Activated T-helper 17 cell treated with anti-CD3 and anti-CD28 coated beads, Interleukin-2, amount 50 U/mL, for 72 hours (primary cell): ENCODE results near the gene ALS2. TPM values are rescaled to one million over a fixed set of nuclear protein-coding genes. Genes with fewer than 3 reads are reported as not detected.
A peak's percentile ranks its signal among the peaks of the same experiment; 100 is the strongest.
"Not testable (repeated sequence)": the region's sequence is repeated elsewhere in the genome, so short reads cannot be mapped to it uniquely, and the experiment has no call there.

Experiments
- ATAC-seq: fragments of 150-1000 bp; cut with Tn5 transposase; replicated peaks from 2 replicates; pipeline ENCODE4 v1.10.0; 2021; ENCODE audit warnings: mild to moderate bottlenecking, moderate library complexity
- H3K27ac Mint-ChIP-seq: one replicate; pipeline ENCODE4 v1.8.0; 2022; ENCODE audit warnings: mixed read lengths
- H3K27me3 Mint-ChIP-seq: one replicate; pipeline ENCODE4 v1.8.0; 2022; ENCODE audit warnings: mixed read lengths
- H3K36me3 Mint-ChIP-seq: one replicate; pipeline ENCODE4 v1.8.0; 2022; ENCODE audit warnings: low read depth, mild to moderate bottlenecking, mixed read lengths
- H3K4me1 Mint-ChIP-seq: one replicate; pipeline ENCODE4 v1.8.0; 2022; ENCODE audit warnings: mixed read lengths
- H3K4me3 Mint-ChIP-seq: one replicate; pipeline ENCODE4 v1.8.0; 2022; ENCODE audit warnings: mild to moderate bottlenecking, mixed read lengths
- H3K9me3 Mint-ChIP-seq: one replicate; pipeline ENCODE4 v1.8.0; 2022; ENCODE audit warnings: mixed read lengths
- total RNA-seq, 2 donors: library from RNA; stranded (reverse); gene quantifications; one replicate each; pipeline ENCODE4 v1.2.3, GENCODE V29; 2022

ALS2 gene
- total RNA-seq, 2 donors from 2014 or later = 6.3 to 8.9 TPM

- H3K4me3 Mint-ChIP-seq, H3K27ac Mint-ChIP-seq, ATAC-seq, H3K36me3 Mint-ChIP-seq, H3K9me3 Mint-ChIP-seq, H3K4me1 Mint-ChIP-seq: not testable (repeated sequence)
- peaks cover 28% of the 10 kb centered on the region for H3K27me3 Mint-ChIP-seq
These were observed 18.2 kb upstream of the ALS2 start for GRCh38 chr2:201798914-201799285.

GRCh38 chr2:201798252-201798913 lies 17.6 kb upstream of the ALS2 start:
- Mint-ChIP-seq H3K4me1 (no peaks in the 10 kb centered on the region), H3K36me3 (no peaks in the 10 kb centered on the region), H3K4me3 (no peak overlapping the region), H3K9me3 (no peaks in the 10 kb centered on the region), H3K27ac (no peak overlapping the region), H3K27me3 (peaks cover 28% of the 10 kb centered on the region)
- ATAC-seq = no peak

- Mint-ChIP-seq H3K9me3 (no peaks in the 10 kb centered on the region), H3K27ac (no peak overlapping the region), H3K36me3 (no peaks in the 10 kb centered on the region), H3K27me3 (peaks cover 22% of the 10 kb centered on the region), H3K4me3 (no peak overlapping the region), H3K4me1 (no peaks in the 10 kb centered on the region)
- no peak for ATAC-seq
These were observed 16.6 kb upstream of the ALS2 start for GRCh38 chr2:201797175-201797840.

- peaks cover 20% of the 10 kb centered on the region for H3K27me3 Mint-ChIP-seq
- H3K9me3 Mint-ChIP-seq = no peaks in the 10 kb centered on the region
- ATAC-seq = no peak
- no peak overlapping the region for H3K4me3 Mint-ChIP-seq
- H3K36me3 Mint-ChIP-seq = no peaks in the 10 kb centered on the region
- H3K4me1 Mint-ChIP-seq = no peaks in the 10 kb centered on the region
- no peak overlapping the region for H3K27ac Mint-ChIP-seq
These were observed 15.7 kb upstream of the ALS2 start for GRCh38 chr2:201796478-201796865.

- no peak for ATAC-seq
- no peaks in the 10 kb centered on the region for H3K36me3 Mint-ChIP-seq
- no peak overlapping the region for H3K27ac Mint-ChIP-seq
- no peaks in the 10 kb centered on the region for H3K9me3 Mint-ChIP-seq
- no peak overlapping the region for H3K4me3 Mint-ChIP-seq
- H3K27me3 Mint-ChIP-seq = peaks cover 15% of the 10 kb centered on the region
- no peaks in the 10 kb centered on the region for H3K4me1 Mint-ChIP-seq
These were observed 15.1 kb upstream of the ALS2 start for GRCh38 chr2:201795607-201796477.

- Mint-ChIP-seq H3K27me3 (peaks cover 12% of the 10 kb centered on the region), H3K4me3 (no peak overlapping the region), H3K4me1 (no peaks in the 10 kb centered on the region), H3K36me3 (no peaks in the 10 kb centered on the region), H3K9me3 (no peaks in the 10 kb centered on the region), H3K27ac (no peak overlapping the region)
- no peak for ATAC-seq
These were observed 13.6 kb upstream of the ALS2 start for GRCh38 chr2:201794294-201794693.

GRCh38 chr2:201793631-201794030 lies 12.9 kb upstream of the ALS2 start:
- no peak overlapping the region for H3K27ac Mint-ChIP-seq
- no peak for ATAC-seq
- H3K36me3 Mint-ChIP-seq = no peaks in the 10 kb centered on the region
- peaks cover 12% of the 10 kb centered on the region for H3K27me3 Mint-ChIP-seq
- H3K4me1 Mint-ChIP-seq = no peaks in the 10 kb centered on the region
- no peaks in the 10 kb centered on the region for H3K9me3 Mint-ChIP-seq
- no peak overlapping the region for H3K4me3 Mint-ChIP-seq

- H3K27ac Mint-ChIP-seq = no peak overlapping the region
- no peaks in the 10 kb centered on the region for H3K9me3 Mint-ChIP-seq
- H3K36me3 Mint-ChIP-seq = no peaks in the 10 kb centered on the region
- no peaks in the 10 kb centered on the region for H3K4me1 Mint-ChIP-seq
- no peak overlapping the region for H3K4me3 Mint-ChIP-seq
- H3K27me3 Mint-ChIP-seq = peaks cover 6% of the 10 kb centered on the region
- ATAC-seq = no peak
These were observed 10.3 kb upstream of the ALS2 start for GRCh38 chr2:201790989-201791388.

- Mint-ChIP-seq H3K4me3 (no peak overlapping the region), H3K27me3 (peaks cover 3% of the 10 kb centered on the region), H3K9me3 (no peaks in the 10 kb centered on the region), H3K4me1 (no peaks in the 10 kb centered on the region), H3K27ac (no peak overlapping the region), H3K36me3 (no peaks in the 10 kb centered on the region)
- no peak for ATAC-seq
These were observed 9.6 kb upstream of the ALS2 start for GRCh38 chr2:201790291-201790690.

GRCh38 chr2:201789395-201789794 lies 8.7 kb upstream of the ALS2 start:
- Mint-ChIP-seq H3K27me3 (peaks cover 3% of the 10 kb centered on the region), H3K36me3 (no peaks in the 10 kb centered on the region), H3K9me3 (no peaks in the 10 kb centered on the region), H3K4me1 (no peaks in the 10 kb centered on the region), H3K27ac (no peak overlapping the region), H3K4me3 (no peak overlapping the region)
- ATAC-seq = no peak

- Mint-ChIP-seq H3K4me1 (no peaks in the 10 kb centered on the region), H3K4me3 (no peak overlapping the region), H3K9me3 (no peaks in the 10 kb centered on the region), H3K27me3 (peaks cover 7% of the 10 kb centered on the region), H3K27ac (no peak overlapping the region), H3K36me3 (no peaks in the 10 kb centered on the region)
- ATAC-seq = no peak
These were observed 7.6 kb upstream of the ALS2 start for GRCh38 chr2:201788371-201788770.

- no peak for ATAC-seq
- Mint-ChIP-seq H3K4me1 (peaks cover 5% of the 10 kb centered on the region), H3K27me3 (peaks cover 5% of the 10 kb centered on the region), H3K27ac (no peak overlapping the region), H3K36me3 (no peaks in the 10 kb centered on the region), H3K9me3 (no peaks in the 10 kb centered on the region), H3K4me3 (no peak overlapping the region)
These were observed 5.7 kb upstream of the ALS2 start for GRCh38 chr2:201786471-201786870.

- no peaks in the 10 kb centered on the region for H3K36me3 Mint-ChIP-seq
- H3K9me3 Mint-ChIP-seq = no peaks in the 10 kb centered on the region
- no peak for ATAC-seq
- H3K27me3 Mint-ChIP-seq = peaks cover 5% of the 10 kb centered on the region
- no peak overlapping the region for H3K4me3 Mint-ChIP-seq
- peaks cover 7% of the 10 kb centered on the region for H3K4me1 Mint-ChIP-seq
- no peak overlapping the region for H3K27ac Mint-ChIP-seq
These were observed 4.4 kb upstream of the ALS2 start for GRCh38 chr2:201785135-201785534.

- H3K4me3 Mint-ChIP-seq = no peak overlapping the region
- H3K4me1 Mint-ChIP-seq = peaks cover 12% of the 10 kb centered on the region
- H3K27me3 Mint-ChIP-seq = peaks cover 5% of the 10 kb centered on the region
- H3K9me3 Mint-ChIP-seq = no peaks in the 10 kb centered on the region
- no peak overlapping the region for H3K27ac Mint-ChIP-seq
- H3K36me3 Mint-ChIP-seq = no peaks in the 10 kb centered on the region
- ATAC-seq = no peak
These were observed 3.8 kb upstream of the ALS2 start for GRCh38 chr2:201784563-201784962.

- peaks cover 12% of the 10 kb centered on the region for H3K4me1 Mint-ChIP-seq
- no peaks in the 10 kb centered on the region for H3K36me3 Mint-ChIP-seq
- H3K27me3 Mint-ChIP-seq = peaks cover 5% of the 10 kb centered on the region
- no peak for ATAC-seq
- H3K9me3 Mint-ChIP-seq = no peaks in the 10 kb centered on the region
- H3K27ac Mint-ChIP-seq = peak overlapping the region; percentile 88
- H3K4me3 Mint-ChIP-seq = peak overlapping the region; percentile 93
These were observed 871 bp upstream of the ALS2 start for GRCh38 chr2:201781557-201782051.
